Neuronal stem cell (in vitro differentiated cells): ENCODE results near the gene SNX11.

Experiments
- DNase-seq: peaks from one replicate; pipeline ENCODE4 v3.0.0-alpha.2; 2013; ENCODE audit warnings: low spot score
- H2AFZ ChIP-seq: one replicate; pipeline ENCODE4 v1.6.1; 2013; ENCODE audit warnings: mild to moderate bottlenecking, low read length, inconsistent platforms
- H2AK5ac ChIP-seq: 2 replicates; pipeline ENCODE4 v1.6.1; 2013; ENCODE audit warnings: low read depth, mild to moderate bottlenecking, inconsistent platforms, low read length, moderate library complexity, mixed read lengths
- H2BK120ac ChIP-seq: 2 replicates; pipeline ENCODE4 v1.6.1; 2013; ENCODE audit warnings: low read depth, mild to moderate bottlenecking, inconsistent platforms, low read length, moderate library complexity, mixed read lengths
- H2BK12ac ChIP-seq: one replicate; pipeline ENCODE4 v1.6.1; 2013; ENCODE audit warnings: low read length, inconsistent platforms
- H2BK15ac ChIP-seq: 2 replicates; pipeline ENCODE4 v1.6.1; 2013; ENCODE audit warnings: mild to moderate bottlenecking, low read length, inconsistent platforms, mixed read lengths
- H2BK5ac ChIP-seq: one replicate; pipeline ENCODE4 v1.6.1; 2013; ENCODE audit warnings: inconsistent platforms, mild to moderate bottlenecking, low read length, moderate library complexity
- H3K14ac ChIP-seq: one replicate; pipeline ENCODE4 v1.6.1; 2013; ENCODE audit warnings: low read length, inconsistent platforms
- H3K18ac ChIP-seq: 2 replicates; pipeline ENCODE4 v1.6.1; 2013; ENCODE audit warnings: low read length, inconsistent platforms
- H3K23ac ChIP-seq: 2 replicates; pipeline ENCODE4 v1.6.1; 2013; ENCODE audit warnings: low read depth, mild to moderate bottlenecking, mixed read lengths, low read length, inconsistent platforms; ENCODE audit not compliant: poor library complexity
- H3K27ac ChIP-seq: replicated peaks from 3 replicates; pipeline ENCODE4 v1.5.1; 2013; ENCODE audit warnings: low read length, inconsistent platforms
- H3K27me3 ChIP-seq, 3 experiments: 2 replicates each; pipeline ENCODE4 v1.6.1; 2013; ENCODE audit warnings: low read length in 3 of 3, mild to moderate bottlenecking in 2 of 3, inconsistent platforms in 1 of 3, low read depth in 1 of 3, mixed read lengths in 1 of 3, moderate library complexity in 1 of 3; ENCODE audit not compliant: control insufficient read depth in 3 of 3, insufficient read depth in 3 of 3
- H3K36me3 ChIP-seq, 2 donors: replicated peaks in 1 of 2; 2 replicates each; pipeline ENCODE4 v1.6.1; 2013; ENCODE audit warnings: low read length in 2 of 2; ENCODE audit not compliant: control insufficient read depth in 2 of 2, insufficient read depth in 2 of 2
- H3K4ac ChIP-seq: 2 replicates; pipeline ENCODE4 v1.6.1; 2013; ENCODE audit warnings: inconsistent platforms, mild to moderate bottlenecking, low read length, moderate library complexity
- H3K4me1 ChIP-seq, 2 donors: 1 replicate in 1 of 2; 2 replicates in 1 of 2; pipeline ENCODE4 v1.6.1; 2013; ENCODE audit warnings: low read length in 2 of 2, low read depth in 1 of 2; ENCODE audit not compliant: control insufficient read depth in 2 of 2, insufficient read depth in 1 of 2
- H3K4me2 ChIP-seq: one replicate; pipeline ENCODE4 v1.6.1; 2013; ENCODE audit warnings: mild to moderate bottlenecking, low read length, inconsistent platforms; ENCODE audit not compliant: insufficient read depth, poor library complexity, severe bottlenecking
- H3K4me3 ChIP-seq, 2 donors: 2 replicates each; pipeline ENCODE4 v1.5.1; 2013; ENCODE audit warnings: low read length in 2 of 2, mild to moderate bottlenecking in 2 of 2, inconsistent platforms in 1 of 2, moderate library complexity in 1 of 2
- H3K79me1 ChIP-seq: one replicate; pipeline ENCODE4 v1.6.1; 2013; ENCODE audit warnings: low read depth, mild to moderate bottlenecking, inconsistent platforms, low read length, moderate library complexity
- H3K9ac ChIP-seq: one replicate; pipeline ENCODE4 v1.6.1; 2013; ENCODE audit warnings: mild to moderate bottlenecking, low read depth, low read length, inconsistent platforms; ENCODE audit not compliant: poor library complexity
- H3K9me3 ChIP-seq, 2 donors: replicated peaks in 1 of 2; 2 replicates each; pipeline versions ENCODE3 to v1.6.1; 2013; ENCODE audit warnings: low read length in 2 of 2, mild to moderate bottlenecking in 2 of 2, inconsistent platforms in 1 of 2, low read depth in 1 of 2, mixed read lengths in 1 of 2, moderate library complexity in 1 of 2; ENCODE audit not compliant: control insufficient read depth in 2 of 2, insufficient read depth in 1 of 2
- H4K8ac ChIP-seq: one replicate; pipeline ENCODE4 v1.6.1; 2013; ENCODE audit warnings: low read depth, mild to moderate bottlenecking, inconsistent platforms, low read length, moderate library complexity
- H4K91ac ChIP-seq: one replicate; pipeline ENCODE4 v1.6.1; 2013; ENCODE audit warnings: low read length, low read depth, mild to moderate bottlenecking, inconsistent platforms; ENCODE audit not compliant: poor library complexity
- WGBS, 2 donors: extraction: QIAGEN DNeasy Blood & Tissue Kit; methylation state at CpG; one replicate each; pipeline ENCODE4 v1.1.7; 2013; ENCODE audit warnings: missing lambda C conversion rate in 2 of 2, mixed read lengths in 1 of 2; ENCODE audit not compliant: insufficient read length in 2 of 2, insufficient replicate concordance in 1 of 2; ENCODE audit errors: extremely low coverage in 2 of 2; 5-methylcytosine and 5-hydroxymethylcytosine counted together

The SNX11 gene

GRCh38 chr17:48134912-48135480 lies 27.4 kb downstream of the SNX11 start:
- Histone ChIP-seq H2AK5ac (no peak overlapping the region), H3K4me2 (no peak overlapping the region), H3K4ac (no peak overlapping the region), H2BK15ac (no peak overlapping the region), H2BK12ac (no peak overlapping the region), H3K14ac (no peak overlapping the region), H2AFZ (no peak overlapping the region), H3K4me1 (no peaks in the 10 kb centered on the region), H2BK5ac (no peak overlapping the region), H3K36me3 (no peaks in the 10 kb centered on the region), H3K9ac (no peak overlapping the region), H3K27me3 (peaks cover 0 to 7% (median 0%) of the 10 kb centered on the region in 3 experiments), H2BK120ac (no peak overlapping the region), H3K9me3 (no peaks in the 10 kb centered on the region), H4K91ac (no peak overlapping the region), H4K8ac (no peak overlapping the region), H3K79me1 (no peaks in the 10 kb centered on the region), H3K23ac (no peak overlapping the region), H3K4me3 (no peak overlapping the region), H3K18ac (no peak overlapping the region), H3K27ac (no peak overlapping the region)
- no CpG with 5 or more reads among the region's 3 CpGs for WGBS, 2 donors
- no peak for DNase-seq

GRCh38 chr17:48137656-48138055 lies 30.1 kb downstream of the SNX11 start:
- Histone ChIP-seq H3K14ac (no peak overlapping the region), H3K9me3 (no peaks in the 10 kb centered on the region), H2BK15ac (no peak overlapping the region), H3K18ac (no peak overlapping the region), H4K91ac (no peak overlapping the region), H4K8ac (no peak overlapping the region), H3K4ac (no peak overlapping the region), H2AK5ac (no peak overlapping the region), H2BK120ac (no peak overlapping the region), H2AFZ (no peak overlapping the region), H3K4me1 (no peaks in the 10 kb centered on the region), H3K9ac (no peak overlapping the region), H3K27ac (no peak overlapping the region), H3K23ac (no peak overlapping the region), H2BK5ac (no peak overlapping the region), H3K4me2 (no peak overlapping the region), H3K79me1 (no peaks in the 10 kb centered on the region), H3K4me3 (no peak overlapping the region), H3K36me3 (no peaks in the 10 kb centered on the region), H3K27me3 (peaks cover 0 to 16% (median 0%) of the 10 kb centered on the region in 3 experiments), H2BK12ac (no peak overlapping the region)
- no CpG with 5 or more reads among the region's 1 CpG for WGBS, 2 donors
- DNase-seq: no peak

GRCh38 chr17:48139944-48140343 lies 32.4 kb downstream of the SNX11 start:
- Histone ChIP-seq H2BK5ac (no peak overlapping the region), H2BK120ac (no peak overlapping the region), H3K36me3 (no peaks in the 10 kb centered on the region), H3K4me1 (no peaks in the 10 kb centered on the region), H2AFZ (no peak overlapping the region), H3K23ac (no peak overlapping the region), H2BK12ac (no peak overlapping the region), H3K14ac (no peak overlapping the region), H3K79me1 (no peaks in the 10 kb centered on the region), H3K4me2 (no peak overlapping the region), H3K27me3 (peaks cover 0 to 37% (median 0%) of the 10 kb centered on the region in 3 experiments), H3K4ac (no peak overlapping the region), H3K4me3 (no peak overlapping the region), H2AK5ac (no peak overlapping the region), H2BK15ac (no peak overlapping the region), H3K9ac (no peak overlapping the region), H4K91ac (no peak overlapping the region), H3K18ac (no peak overlapping the region), H4K8ac (no peak overlapping the region), H3K27ac (no peak overlapping the region), H3K9me3 (no peaks in the 10 kb centered on the region)
- WGBS, 2 donors: no CpG with 5 or more reads among the region's 2 CpGs
- no peak for DNase-seq

GRCh38 chr17:48143629-48144028 lies 36.1 kb downstream of the SNX11 start:
- peaks cover 0 to 39% (median 0%) of the 10 kb centered on the region in 3 experiments for H3K27me3 ChIP-seq
- H3K4me3 ChIP-seq: no peak overlapping the region
- H3K4ac ChIP-seq: no peak overlapping the region
- no peak overlapping the region for H3K4me2 ChIP-seq
- H2BK120ac ChIP-seq: no peak overlapping the region
- no peak for DNase-seq
- H3K4me1 ChIP-seq: peaks cover 2 to 6% of the 10 kb centered on the region in 2 donors
- H3K27ac ChIP-seq: no peak overlapping the region
- H3K14ac ChIP-seq: no peak overlapping the region
- H4K91ac ChIP-seq: no peak overlapping the region
- no peaks in the 10 kb centered on the region for H3K9me3 ChIP-seq
- no CpG with 5 or more reads among the region's 6 CpGs for WGBS, 2 donors
- H3K18ac ChIP-seq: no peak overlapping the region
- H4K8ac ChIP-seq: no peak overlapping the region
- H2BK12ac ChIP-seq: no peak overlapping the region
- H3K36me3 ChIP-seq: no peaks in the 10 kb centered on the region
- no peak overlapping the region for H2AK5ac ChIP-seq
- no peak overlapping the region for H2BK5ac ChIP-seq
- H2AFZ ChIP-seq: no peak overlapping the region
- no peak overlapping the region for H3K9ac ChIP-seq
- no peak overlapping the region for H3K23ac ChIP-seq
- no peak overlapping the region for H2BK15ac ChIP-seq
- H3K79me1 ChIP-seq: no peaks in the 10 kb centered on the region
